Activated CD8-positive, alpha-beta memory T cell treated with anti-CD3 and anti-CD28 coated beads for 24 hours (primary cell): ENCODE results near the gene DAPK3.
"Not testable (repeated sequence)": the region's sequence is repeated elsewhere in the genome, so short reads cannot be mapped to it uniquely, and the experiment has no call there.

ENCODE experiments used
- DNase-seq: peaks from one replicate; pipeline ENCODE4 v3.0.0-alpha.2; 2020

The DAPK3 gene

GRCh38 chr19:3952755-3953276 lies 18.1 kb downstream of the DAPK3 start:
- DNase-seq = not testable (repeated sequence)

DNA sequence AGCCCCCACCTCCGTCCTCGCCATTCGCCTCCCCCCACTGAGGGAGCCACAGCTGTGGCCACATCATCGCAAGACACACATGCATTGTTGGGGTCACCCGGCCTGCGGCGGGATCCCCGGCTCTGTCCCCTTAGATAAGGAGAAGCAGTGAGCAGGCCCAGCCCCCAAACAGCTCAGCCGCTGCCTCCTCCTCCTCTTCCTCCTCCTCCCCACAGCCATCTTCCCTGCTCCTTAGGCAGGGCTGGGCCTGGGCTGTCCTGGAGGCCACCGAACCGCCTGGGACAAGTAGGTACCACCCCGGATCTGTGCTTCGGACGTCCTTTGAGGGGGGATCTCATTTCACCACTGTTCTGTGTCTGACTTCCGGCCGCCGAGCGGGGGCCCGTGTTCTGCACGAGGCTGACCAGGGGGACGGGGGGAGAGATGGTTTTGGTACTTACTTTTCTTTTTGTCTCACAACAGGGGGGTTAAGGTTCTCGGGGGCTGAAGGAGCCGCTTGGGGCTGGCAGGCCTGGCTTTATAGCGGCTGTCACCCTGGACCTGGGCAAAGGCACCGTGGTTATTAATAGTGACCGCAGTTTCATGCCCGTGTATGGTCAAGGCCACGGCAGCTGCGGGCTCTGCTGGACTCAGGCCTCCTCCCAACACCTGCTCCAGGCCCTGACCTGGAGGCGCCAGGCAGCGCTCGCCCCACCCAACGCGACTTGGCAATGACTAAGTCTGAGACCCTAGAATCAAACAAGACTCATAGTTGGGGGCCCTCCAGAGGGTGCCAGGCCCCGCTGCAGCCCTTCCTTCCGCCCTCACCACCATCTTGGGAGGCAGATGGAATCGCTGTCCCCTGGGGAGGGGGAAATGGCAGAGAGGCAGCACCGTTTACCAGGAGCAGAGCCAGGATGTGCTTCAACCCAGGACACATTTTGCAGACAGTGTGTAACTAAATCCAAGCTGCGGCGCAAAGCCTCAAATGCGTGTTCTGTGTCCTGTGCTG lies 19.7 kb downstream of the DAPK3 start:
- DNase-seq = peak; percentile 78

DNA sequence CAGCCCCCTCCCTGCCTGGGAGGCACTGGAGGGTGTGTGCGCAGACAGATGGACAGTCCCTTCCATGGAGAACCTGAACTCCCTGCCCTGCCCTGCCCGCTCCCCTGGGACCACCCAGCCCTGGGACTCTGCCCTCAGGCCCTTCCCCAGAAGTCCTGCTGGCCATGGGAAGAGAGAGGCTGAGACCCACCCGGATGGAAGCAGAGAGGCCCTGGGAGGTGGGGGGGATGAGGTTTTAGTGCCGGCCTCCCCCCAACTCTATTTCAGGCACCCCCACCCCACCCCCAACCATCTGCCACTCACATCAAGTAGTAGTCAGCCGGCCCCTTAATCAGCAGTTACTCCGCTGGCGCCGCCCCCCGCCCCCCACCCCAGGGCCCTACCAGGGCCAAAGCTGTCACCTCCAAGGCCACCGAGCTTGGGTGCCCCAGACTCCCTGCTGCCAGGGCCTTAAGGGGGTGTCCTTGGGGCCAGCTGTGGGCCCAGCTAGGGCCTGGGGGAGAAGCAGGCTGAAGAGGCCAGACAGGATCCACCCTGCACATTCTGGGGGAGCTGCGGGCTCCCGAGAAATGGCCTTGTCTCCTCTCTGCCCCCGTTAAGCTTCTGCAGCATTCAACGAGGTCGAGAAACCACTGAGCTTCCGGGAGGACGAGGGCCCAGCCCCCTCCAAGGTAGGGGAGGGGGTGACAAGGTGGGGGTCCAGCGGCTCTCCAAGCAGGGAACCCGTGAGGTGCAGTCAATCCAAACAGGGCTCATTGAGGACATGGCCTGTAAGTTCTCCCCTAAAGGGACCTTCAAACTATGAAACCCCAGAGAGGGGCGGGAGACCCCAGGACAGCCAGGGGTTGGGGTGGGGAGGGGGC lies 20.7 kb downstream of the DAPK3 start:
- no peak for DNase-seq

- no peak for DNase-seq
These were observed 21.6 kb downstream of the DAPK3 start for GRCh38 chr19:3949294-3949693.

GRCh38 chr19:3947316-3947933 lies 23.5 kb downstream of the DAPK3 start:
- not testable (repeated sequence) for DNase-seq

DNA sequence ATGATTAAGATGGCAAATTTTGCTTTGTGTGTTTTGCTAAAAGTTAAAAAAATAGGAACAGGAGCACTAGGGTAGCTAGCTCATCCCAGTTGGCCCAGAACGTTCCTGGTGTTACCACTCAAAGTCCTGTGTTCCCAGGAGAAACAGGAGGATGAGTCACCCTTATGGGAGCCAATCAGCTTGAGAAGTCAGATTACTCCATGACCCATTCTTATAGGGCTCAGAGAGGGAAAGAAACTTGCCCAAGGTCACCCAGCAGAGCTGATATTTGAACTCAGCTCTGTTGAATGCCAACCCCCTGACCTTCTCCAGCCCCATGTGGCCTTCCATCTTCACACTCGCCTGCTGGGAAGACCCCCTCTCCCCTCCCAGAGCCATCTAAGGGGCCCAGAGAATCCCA lies 25.1 kb downstream of the DAPK3 start:
- no peak for DNase-seq

GRCh38 chr19:3944018-3944721 lies 26.7 kb downstream of the DAPK3 start:
- no peak for DNase-seq

GRCh38 chr19:3942790-3943409 lies 28.0 kb downstream of the DAPK3 start:
- no peak for DNase-seq

- DNase-seq = not testable (repeated sequence)
These were observed 32.5 kb downstream of the DAPK3 start for GRCh38 chr19:3938300-3938950.

GRCh38 chr19:3936506-3937442 lies 34.1 kb downstream of the DAPK3 start:
- no peak for DNase-seq

DNA sequence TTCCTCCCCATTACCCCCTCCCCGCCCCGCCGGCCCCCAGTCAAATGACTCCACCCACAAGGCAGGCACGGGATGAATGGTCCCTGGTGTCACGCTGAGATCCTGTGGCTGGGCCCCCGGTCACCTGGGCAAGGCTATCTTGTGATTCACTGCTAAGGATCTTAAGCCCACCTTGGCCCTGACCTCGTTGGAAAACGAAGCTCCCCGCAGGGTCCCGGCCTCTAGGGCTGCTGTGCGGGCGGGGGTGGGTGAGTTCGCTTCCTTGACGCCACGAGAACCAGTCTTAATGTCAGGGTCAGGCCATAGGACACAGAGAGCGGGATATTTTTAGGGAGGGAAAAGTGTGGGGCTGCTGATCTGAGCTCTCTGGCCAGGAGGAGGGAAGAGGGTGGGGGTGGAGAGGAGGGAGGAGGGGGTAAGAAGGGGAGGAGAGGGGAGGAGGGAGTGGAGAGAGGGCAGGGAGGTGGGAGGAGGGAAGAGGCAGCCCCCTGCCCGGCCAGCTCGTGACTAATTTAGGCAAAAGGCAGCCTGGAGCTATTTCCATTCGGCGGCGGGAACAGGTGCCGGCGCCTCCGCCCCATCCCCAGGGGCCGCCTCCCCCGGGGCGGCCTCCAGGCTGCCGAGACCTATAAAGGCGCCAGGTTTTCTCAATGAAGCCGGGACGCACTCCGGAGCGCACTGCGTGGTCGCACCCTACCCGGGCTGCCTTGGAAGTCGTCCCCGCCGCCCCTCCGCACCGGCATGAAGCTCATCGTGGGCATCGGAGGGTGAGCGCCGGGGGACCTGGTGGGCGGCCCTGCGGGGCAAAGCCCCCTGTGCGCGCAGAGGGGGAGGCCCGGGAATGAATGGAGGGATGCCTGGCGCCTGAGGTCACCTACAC lies 37.7 kb downstream of the DAPK3 start, which contains the start of gene NMRK2:
TSS of gene NMRK2 (plus strand) at position 139 of the 880 bp plus-strand sequence. CDS start at position 742, 603 bp downstream.
- no peak for DNase-seq

GRCh38 chr19:3931041-3931440 lies 39.9 kb downstream of the DAPK3 start:
- no peak for DNase-seq

DNA sequence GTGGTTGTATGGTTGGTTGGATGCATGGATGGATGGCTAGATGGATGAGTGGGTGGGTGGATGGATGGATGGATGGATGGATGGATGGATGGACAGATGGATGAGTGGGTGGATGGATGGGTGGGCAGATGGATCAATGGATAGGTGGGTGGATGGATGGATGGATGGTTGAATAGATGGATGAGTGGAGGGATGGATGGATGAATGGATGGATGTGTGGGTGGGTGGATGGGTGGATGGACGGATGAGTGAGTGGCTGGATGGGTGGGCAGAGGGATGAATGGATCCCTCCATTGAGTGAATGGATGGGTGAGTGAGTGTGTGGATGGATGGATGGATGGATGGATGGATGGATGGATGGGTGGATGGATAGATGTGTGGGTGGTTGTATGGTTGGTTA lies 47.0 kb downstream of the DAPK3 start:
- DNase-seq = no peak

DNA sequence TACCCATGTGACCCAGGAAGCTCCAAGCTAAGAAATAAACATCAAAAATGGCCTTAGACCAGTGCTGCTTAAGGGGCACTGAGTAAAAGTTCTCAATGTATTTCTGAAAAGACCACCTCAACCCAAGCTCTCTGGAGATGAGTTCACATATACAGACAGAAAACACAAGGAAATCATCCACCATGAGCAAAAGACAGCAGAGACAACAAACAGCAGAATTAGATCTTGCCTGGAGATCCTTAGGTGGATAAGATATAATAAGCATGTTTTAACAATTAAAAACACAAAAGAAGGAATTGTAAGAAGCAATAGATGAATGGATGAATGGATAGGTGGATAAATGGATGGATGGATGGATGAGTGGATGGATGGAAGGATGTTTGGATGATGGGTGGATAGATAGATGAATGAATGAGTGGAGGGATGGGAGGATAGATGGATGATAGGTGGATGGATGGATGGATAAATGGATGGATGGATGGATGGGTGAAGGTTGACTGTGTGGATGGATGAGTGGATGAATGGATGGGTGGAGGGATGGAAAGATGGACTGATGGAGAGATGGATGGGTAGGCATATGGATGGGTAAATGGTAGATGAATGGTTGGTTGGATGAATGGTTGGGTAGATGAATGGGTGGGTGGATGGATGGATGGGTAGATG lies 47.7 kb downstream of the DAPK3 start:
- DNase-seq = no peak

GRCh38 chr19:3919793-3920192 lies 51.1 kb downstream of the DAPK3 start:
- DNase-seq = no peak

DNA sequence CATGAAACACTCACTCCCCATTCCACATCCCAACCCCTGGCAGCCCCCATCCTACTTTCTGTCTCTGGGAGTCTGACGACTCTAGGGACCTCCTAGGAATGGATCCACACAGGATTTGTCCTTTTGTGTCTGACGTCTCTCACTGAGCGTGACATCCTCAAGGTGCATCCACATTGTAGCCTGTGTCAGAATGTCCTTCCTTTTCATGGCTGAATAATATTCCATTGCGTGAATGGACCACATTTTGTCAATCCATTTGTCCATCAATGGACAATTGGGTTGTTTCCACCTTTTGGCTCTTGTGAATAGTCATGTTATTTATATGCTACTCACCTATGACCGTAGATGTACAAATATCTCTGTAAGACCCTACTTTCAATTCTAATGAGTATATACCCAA lies 54.9 kb downstream of the DAPK3 start:
- no peak for DNase-seq

DNA sequence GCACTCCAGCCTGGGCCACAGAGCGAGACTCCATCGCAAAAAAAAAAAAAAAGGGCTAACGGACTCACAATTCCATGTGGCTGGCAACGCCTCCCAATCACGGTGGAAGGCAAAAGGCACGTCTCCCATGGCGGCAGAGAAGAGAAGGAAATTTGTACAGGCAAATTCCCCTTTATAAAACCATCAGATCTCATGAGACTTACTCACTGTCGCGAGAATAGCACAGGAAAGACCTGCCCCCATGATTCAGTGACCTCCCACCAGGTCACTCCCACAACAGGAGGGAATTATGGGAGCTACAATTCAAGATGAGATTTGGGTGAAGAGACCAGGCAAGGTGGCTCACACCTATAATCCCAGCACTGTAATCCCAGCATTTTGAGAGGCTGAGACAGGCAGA lies 56.7 kb downstream of the DAPK3 start:
- DNase-seq = no peak

GRCh38 chr19:3910105-3910504 lies 60.8 kb downstream of the DAPK3 start:
- no peak for DNase-seq
